ENCODE measurements around the gene BRAT1.

BRAT1 gene

DNA sequence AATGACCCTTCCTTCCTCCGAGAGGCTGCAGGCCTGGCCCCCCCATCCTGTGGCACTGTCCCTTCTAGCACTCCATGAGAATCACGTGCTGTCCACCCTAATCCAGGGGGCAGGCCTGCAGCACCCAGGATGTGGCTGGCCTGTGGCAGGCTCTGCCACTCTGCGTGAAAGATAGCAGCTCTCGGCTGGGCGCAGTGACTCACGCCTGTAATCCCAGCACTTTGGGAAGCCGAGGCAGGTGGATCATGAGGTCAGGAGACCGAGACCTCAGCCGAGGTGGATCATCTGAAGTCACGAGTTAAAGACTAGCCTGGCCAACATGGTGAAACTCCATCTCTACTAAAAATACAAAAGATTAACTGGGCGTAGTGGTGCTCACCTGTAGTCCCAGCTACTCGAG lies 54.6 kb downstream of the BRAT1 start:
- DNase-seq (ENCODE audit: low read depth in 3 of 3, low spot score in 1 of 3) = no peak

- no peak for DNase-seq (ENCODE audit: low read depth in 3 of 3, low spot score in 1 of 3)
Observed at GRCh38 chr7:2499719-2500430, 55.4 kb downstream of the BRAT1 start.

DNA sequence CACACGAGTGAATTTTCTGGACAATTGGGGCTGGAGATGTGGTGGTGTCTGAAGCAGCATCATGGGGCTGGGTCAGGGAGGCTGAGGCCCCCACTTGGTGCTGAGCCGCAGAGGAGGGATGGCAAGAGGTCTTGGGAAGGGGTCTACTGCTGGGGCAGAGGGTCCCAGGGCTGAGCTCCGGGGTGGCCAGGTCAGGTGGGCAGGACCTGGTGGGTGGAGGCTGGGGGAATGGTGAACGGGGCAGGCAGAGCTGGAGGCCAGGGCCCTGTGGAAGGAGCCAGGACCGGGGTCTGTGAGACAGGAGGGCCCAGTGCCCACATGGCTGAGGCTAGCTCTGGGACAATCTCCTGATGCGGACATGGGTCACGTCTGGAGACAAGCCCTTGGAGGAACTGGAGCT lies 56.1 kb downstream of the BRAT1 start:
- DNase-seq (ENCODE audit: low read depth in 3 of 3, low spot score in 1 of 3) = no peak

DNA sequence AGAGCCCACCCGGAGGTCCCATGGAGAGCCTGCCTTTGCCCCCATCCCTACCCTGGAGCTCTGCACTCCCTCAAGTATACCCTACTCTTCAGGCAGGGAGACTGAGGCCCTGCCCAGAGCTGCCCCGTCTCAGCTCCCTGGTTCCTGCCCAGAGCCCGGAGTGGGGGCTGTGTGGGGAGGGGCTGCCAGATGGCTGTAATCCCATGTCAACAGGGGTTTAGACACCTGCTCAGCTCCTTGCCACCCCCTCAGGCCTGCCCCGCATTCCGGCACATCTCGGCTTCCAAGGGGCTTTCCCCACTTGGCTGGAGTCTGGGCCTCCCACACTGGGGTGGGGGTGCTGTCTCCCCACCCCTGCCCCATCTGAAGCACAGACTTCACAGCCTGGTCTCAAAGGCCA lies 56.6 kb downstream of the BRAT1 start:
- DNase-seq (ENCODE audit: low read depth in 3 of 3, low spot score in 1 of 3) = no peak

DNA sequence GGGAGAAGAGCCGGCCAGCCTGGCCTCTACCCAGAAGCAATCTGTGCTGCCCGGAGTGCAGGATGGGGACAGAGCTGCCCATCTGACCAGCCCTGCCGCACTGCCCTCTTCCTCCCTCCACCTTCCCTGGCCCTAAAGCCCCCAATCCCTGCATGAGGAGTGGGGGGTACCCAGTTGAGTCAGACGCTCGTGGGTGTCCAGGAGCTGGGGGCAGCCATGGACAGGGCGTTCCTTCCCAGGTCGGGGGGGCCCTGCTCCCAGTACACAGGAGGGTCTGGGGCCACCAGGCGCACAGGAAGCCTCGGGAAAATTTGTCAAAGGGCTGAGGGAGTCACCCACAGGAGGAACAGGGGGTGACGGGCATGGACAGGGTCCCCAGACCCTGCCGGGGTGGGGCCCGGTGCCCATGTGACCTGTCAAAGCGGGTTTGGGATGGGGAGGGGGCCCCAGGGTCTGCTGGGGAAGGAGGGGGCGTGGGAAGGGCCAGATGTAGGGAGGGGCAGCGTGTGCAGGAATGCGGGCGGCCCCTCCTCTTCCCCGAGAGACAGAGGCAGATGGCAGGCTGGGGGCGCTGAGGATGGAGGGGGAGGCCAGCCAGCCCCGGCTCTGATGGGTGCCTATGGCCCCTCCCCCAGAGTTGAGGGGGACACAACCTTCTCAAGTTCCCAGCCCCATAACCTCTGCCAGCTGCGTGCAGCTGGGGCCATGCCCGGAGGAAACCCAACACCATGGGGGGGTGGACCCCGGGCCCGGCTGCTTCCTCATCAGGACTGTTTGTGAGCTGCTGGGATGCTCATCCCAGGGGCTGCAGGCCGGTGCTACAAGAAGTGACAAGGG lies 57.6 kb downstream of the BRAT1 start:
- no peak for DNase-seq (ENCODE audit: low read depth in 3 of 3, low spot score in 1 of 3)

DNA sequence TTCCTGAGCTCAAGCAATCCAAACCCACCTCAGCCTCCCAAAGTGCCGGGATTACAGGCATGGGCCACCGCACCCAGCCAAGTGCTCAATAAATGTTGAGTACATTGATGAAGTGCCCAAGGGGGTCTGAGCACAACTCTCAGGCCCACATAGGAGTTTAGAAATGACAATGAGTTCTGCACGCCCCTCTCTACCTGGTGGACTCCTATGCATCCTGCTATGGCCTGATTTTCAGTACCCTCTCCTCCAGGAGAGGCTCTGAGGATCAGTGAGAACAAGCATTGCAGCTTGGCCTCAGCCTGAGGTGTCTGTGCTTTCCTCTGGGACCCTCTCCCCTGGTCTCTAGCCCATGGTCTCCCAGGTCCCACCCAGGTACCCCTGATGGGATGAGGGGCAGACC lies 58.3 kb downstream of the BRAT1 start:
- no peak for DNase-seq (ENCODE audit: low read depth in 3 of 3, low spot score in 1 of 3)

DNA sequence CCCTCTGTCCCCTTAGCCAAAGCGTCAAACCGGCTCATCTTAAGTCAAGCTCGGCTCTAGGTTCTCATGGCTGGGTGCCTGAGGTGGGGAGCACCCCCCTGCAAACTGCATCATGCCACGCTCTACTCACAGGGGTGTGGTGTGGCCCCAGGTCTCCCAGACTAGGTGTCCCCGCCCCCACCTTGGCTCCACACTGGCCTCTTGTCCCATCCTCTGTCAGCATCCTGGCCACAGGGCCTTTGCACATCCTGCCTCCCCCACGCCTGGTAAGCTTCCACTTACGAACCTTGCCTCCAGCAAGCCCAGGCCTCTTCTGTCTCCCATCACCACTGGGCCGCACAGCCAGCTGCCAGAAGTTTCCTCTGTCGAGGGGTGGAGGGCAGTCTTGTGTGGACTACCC lies 58.9 kb downstream of the BRAT1 start:
- DNase-seq (ENCODE audit: low read depth in 3 of 3, low spot score in 1 of 3) = no peak

- DNase-seq (ENCODE audit: low read depth in 3 of 3, low spot score in 1 of 3) = no peak
Observed at GRCh38 chr7:2495418-2496299, 59.7 kb downstream of the BRAT1 start.

GRCh38 chr7:2494191-2495130 lies 60.9 kb downstream of the BRAT1 start:
- DNase-seq (ENCODE audit: low read depth in 3 of 3, low spot score in 1 of 3) = no peak

DNA sequence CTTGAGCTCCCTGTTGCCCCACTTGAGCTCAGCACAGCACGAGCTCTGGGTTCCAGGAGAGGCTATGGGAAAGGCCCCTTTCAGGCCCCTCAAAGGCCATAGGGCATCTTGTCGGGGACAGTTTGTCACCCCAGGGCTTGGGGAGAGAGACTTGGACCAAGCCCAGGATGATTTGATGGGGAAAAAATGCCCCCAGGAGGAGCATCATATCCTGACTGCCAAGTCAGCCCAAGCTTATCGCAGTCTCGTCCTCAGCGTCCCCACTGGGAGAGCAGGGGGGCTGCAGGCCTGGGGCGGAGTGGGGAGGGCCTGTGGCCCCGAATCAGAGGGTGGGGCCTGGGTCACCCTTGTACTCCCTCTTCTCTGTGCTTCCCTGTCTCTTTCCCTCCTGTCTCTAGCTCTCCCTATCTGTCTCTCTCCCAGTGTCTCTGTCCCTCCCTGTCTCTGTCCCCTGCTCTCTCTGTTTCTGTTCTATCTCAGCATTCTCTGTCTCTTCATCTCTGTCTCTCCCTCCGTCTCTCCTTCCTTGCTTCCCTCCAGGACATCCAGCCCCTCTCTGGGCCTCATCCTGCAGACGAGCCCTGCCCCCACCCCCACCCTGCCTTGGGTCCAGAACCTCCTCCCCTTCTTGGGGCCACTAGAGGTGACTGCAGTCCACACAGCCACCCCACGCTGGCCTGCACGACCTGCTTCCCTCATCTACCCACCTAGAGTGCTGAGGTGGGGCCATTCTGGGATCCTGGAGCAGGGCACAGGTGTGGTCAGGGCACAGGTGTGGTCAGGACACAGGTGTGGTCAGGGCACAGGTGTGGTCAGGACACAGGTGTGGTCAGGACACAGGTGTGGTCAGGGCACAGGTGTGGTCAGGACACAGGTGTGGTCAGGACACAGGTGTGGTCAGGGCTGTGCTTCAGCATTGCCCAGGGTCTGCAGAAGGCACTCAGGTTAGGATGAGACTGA lies 61.8 kb downstream of the BRAT1 start:
- no peak for DNase-seq (ENCODE audit: low read depth in 3 of 3, low spot score in 1 of 3)

DNA sequence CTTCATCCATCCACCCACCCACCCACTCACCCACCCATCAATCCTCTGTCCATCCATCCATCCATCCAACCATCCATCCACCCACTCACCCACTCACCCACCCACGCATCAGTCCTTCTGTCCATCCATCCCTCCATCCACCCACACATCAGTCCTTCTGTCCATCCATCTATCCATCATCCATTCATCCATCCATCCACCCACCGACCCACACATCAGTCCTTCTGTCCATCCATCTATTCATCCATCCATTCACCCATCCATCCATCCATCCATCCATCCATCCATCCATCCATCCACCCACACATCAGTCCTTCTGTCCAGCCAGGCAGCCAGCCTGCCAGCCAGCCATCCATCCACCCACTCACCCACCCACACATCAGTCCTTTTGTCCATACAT lies 63.3 kb downstream of the BRAT1 start:
- no peak for DNase-seq (ENCODE audit: low read depth in 3 of 3, low spot score in 1 of 3)

DNA sequence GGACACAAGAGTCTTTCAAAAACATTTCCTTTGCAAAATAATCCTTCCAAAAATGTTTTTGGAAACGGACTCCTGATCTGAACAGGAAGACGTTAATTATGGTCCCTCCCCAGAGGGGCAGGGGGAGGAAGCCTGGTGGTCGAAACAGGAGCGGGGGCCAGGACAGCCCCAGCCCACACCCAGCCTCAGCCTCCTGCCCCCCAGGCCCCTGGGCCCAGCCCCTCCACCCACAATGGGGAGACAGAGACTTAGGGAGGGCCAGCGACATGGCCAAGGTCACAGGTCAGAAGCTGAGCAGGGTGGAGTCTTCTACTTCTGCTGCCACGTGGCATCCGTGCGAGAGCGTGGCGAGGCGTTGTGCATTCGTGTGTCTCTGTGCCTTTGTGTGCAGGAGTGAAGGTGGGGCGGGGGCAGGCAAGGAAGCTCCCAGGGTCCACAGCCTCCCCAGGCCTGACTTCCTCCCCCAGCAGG lies 65.1 kb downstream of the BRAT1 start:
- DNase-seq (ENCODE audit: low read depth in 3 of 3, low spot score in 1 of 3) = no peak

GRCh38 chr7:2488681-2489080 lies 66.6 kb downstream of the BRAT1 start:
- no peak for DNase-seq (ENCODE audit: low read depth in 3 of 3, low spot score in 1 of 3)

DNA sequence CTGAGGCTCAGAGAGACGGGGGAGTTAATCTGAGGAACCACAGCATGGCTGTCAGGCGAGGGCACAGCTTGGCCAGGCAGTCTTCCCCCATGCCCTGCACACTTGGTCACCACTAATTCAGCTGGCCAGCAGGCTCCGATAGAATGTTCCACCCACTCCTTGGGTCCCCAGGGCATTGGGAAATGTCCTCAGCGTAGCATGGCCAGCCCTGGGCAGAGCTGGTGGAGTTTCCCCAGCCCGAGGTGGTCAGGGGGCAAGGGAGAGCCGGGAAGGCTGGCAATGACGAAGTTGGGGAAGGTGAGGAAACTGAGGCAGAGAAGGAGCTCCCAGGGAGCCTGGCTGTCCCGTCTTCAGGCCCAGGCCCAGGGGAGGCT lies 67.1 kb downstream of the BRAT1 start:
- DNase-seq (ENCODE audit: low read depth in 3 of 3, low spot score in 1 of 3) = no peak

All from stimulated activated CD4-positive, alpha-beta T cell treated with anti-CD3 and anti-CD28 coated beads, TNF-alpha, amount 100 ng/mL, for 1 hour (primary cell).